IMR-90 (cell line): ENCODE measurements around the gene RHAG. TPM values are rescaled to one million over a fixed set of nuclear protein-coding genes. Genes with fewer than 3 reads are reported as not detected.
"Not testable (repeated sequence)": the region's sequence is repeated elsewhere in the genome, so short reads cannot be mapped to it uniquely, and the experiment has no call there.

ENCODE experiments used
- ATAC-seq: fragments of 200-7000 bp; cut with Tn5 transposase; 2 replicates; pipeline ENCODE4 v1.9.1; 2020; ENCODE audit warnings: low read depth, mild to moderate bottlenecking, moderate library complexity
- BruUV-seq: library from RNA; stranded (reverse); fragments of 400-500 nt; replicated peaks from 2 replicates; lab custom pipeline; 2021; lab: Mats Ljungman, UMichigan
- CTCF ChIA-PET: fragments of 300-600 bp; formaldehyde crosslinking; extraction: SDS; loops from one replicate; lab custom pipeline; 2021; ENCODE audit warnings: antibody characterized with exemption; lab: Yijun Ruan, JAX
- POLR2A ChIA-PET: fragments of 300-600 bp; sonication (Branson Sonifier 250); formaldehyde crosslinking; loops from one replicate; lab custom pipeline; 2022; ENCODE audit warnings: antibody characterized with exemption; ENCODE audit not compliant: unreplicated experiment; lab: Charles Lee
- DNase-seq: peaks from one replicate; pipeline ENCODE4 v3.0.0; 2013
- H2AFZ ChIP-seq: replicated peaks from 2 replicates; pipeline ENCODE3; 2013; ENCODE audit warnings: low read length, mild to moderate bottlenecking; ENCODE audit not compliant: poor library complexity
- H2AK5ac ChIP-seq: 2 replicates; pipeline ENCODE4 v1.6.1; 2013; ENCODE audit warnings: low read depth, low read length, inconsistent platforms
- H2AK9ac ChIP-seq: replicated peaks from 2 replicates; pipeline ENCODE3; 2013; ENCODE audit warnings: mild to moderate bottlenecking, low read depth, low read length, moderate library complexity; ENCODE audit not compliant: poor library complexity
- H2BK120ac ChIP-seq: 2 replicates; pipeline ENCODE4 v1.6.1; 2013; ENCODE audit warnings: low read depth, low read length, inconsistent platforms
- H2BK15ac ChIP-seq: 3 replicates; pipeline ENCODE4 v1.6.1; 2013; ENCODE audit warnings: low read depth, low read length, inconsistent platforms
- H2BK20ac ChIP-seq: 2 replicates; pipeline ENCODE4 v1.6.1; 2013; ENCODE audit warnings: low read depth, mild to moderate bottlenecking, inconsistent platforms, low read length, moderate library complexity
- H2BK5ac ChIP-seq: 2 replicates; pipeline ENCODE4 v1.6.1; 2013; ENCODE audit warnings: mild to moderate bottlenecking, low read depth, low read length, inconsistent platforms; ENCODE audit not compliant: poor library complexity, severe bottlenecking
- H3K14ac ChIP-seq: replicated peaks from 2 replicates; pipeline ENCODE4 v1.6.1; 2013; ENCODE audit warnings: low read depth, low read length, inconsistent platforms
- H3K18ac ChIP-seq: 2 replicates; pipeline ENCODE4 v1.6.1; 2013; ENCODE audit warnings: low read depth, low read length, control low read depth
- H3K23ac ChIP-seq: 2 replicates; pipeline ENCODE4 v1.6.1; 2013; ENCODE audit warnings: low read depth, low read length, inconsistent platforms
- H3K27ac ChIP-seq: 2 replicates; pipeline ENCODE4 v1.5.1; 2013; ENCODE audit warnings: mild to moderate bottlenecking, control low read depth, low read length; ENCODE audit not compliant: insufficient read depth
- H3K27me3 ChIP-seq: 2 replicates; pipeline ENCODE4 v1.6.1; 2013; ENCODE audit warnings: low read length; ENCODE audit not compliant: control insufficient read depth, insufficient read depth
- H3K36me3 ChIP-seq: 2 replicates; pipeline ENCODE4 v1.6.1; 2013; ENCODE audit warnings: low read length, mixed read lengths; ENCODE audit not compliant: control insufficient read depth, insufficient read depth
- H3K4ac ChIP-seq: 2 replicates; pipeline ENCODE4 v1.6.1; 2013; ENCODE audit warnings: low read depth, low read length, inconsistent platforms
- H3K4me1 ChIP-seq: 2 replicates; pipeline ENCODE4 v1.6.1; 2013; ENCODE audit warnings: low read length, mixed read lengths; ENCODE audit not compliant: control insufficient read depth, insufficient read depth
- H3K4me2 ChIP-seq: 2 replicates; pipeline ENCODE4 v1.6.1; 2013; ENCODE audit warnings: low read depth, mild to moderate bottlenecking, control low read depth, low read length, moderate library complexity
- H3K4me3 ChIP-seq: 2 replicates; pipeline ENCODE4 v1.5.1; 2013; ENCODE audit warnings: low read depth, mild to moderate bottlenecking, control low read depth, low read length, moderate library complexity; ENCODE audit not compliant: insufficient read depth
- H3K56ac ChIP-seq: 2 replicates; pipeline ENCODE4 v1.6.1; 2013; ENCODE audit warnings: low read length, inconsistent platforms; ENCODE audit not compliant: insufficient read depth; ENCODE audit errors: extremely low read depth
- H3K79me1 ChIP-seq, 2 experiments: 2 replicates each; pipeline ENCODE4 v1.6.1; 2013; ENCODE audit warnings: low read length in 2 of 2, inconsistent platforms in 1 of 2, low read depth in 1 of 2
- H3K9ac ChIP-seq: 2 replicates; pipeline ENCODE4 v1.6.1; 2013; ENCODE audit warnings: low read depth, low read length, control low read depth
- H3K9me1 ChIP-seq: 2 replicates; pipeline ENCODE4 v1.6.1; 2013; ENCODE audit warnings: low read length, inconsistent platforms; ENCODE audit not compliant: insufficient read depth
- H3K9me3 ChIP-seq: 2 replicates; pipeline ENCODE4 v1.6.1; 2013; ENCODE audit warnings: low read length; ENCODE audit not compliant: control insufficient read depth, insufficient read depth
- H4K20me1 ChIP-seq: 2 replicates; pipeline ENCODE4 v1.6.1; 2013; ENCODE audit warnings: low read length, inconsistent platforms; ENCODE audit not compliant: insufficient read depth
- H4K5ac ChIP-seq: 2 replicates; pipeline ENCODE4 v1.6.1; 2013; ENCODE audit warnings: mild to moderate bottlenecking, low read depth, low read length, control low read depth
- H4K8ac ChIP-seq, 2 experiments: 2 replicates each; pipeline ENCODE4 v1.6.1; 2013; ENCODE audit warnings: low read depth in 2 of 2, low read length in 2 of 2, control low read depth in 1 of 2, inconsistent platforms in 1 of 2
- H4K91ac ChIP-seq: 2 replicates; pipeline ENCODE4 v1.6.1; 2013; ENCODE audit warnings: low read depth, low read length, inconsistent platforms; ENCODE audit not compliant: insufficient read depth
- whole genome bisulfite sequencing, 2 experiments: methylation state at CpG; one replicate each; pipeline versions ENCODE4 v1.1.5 to v1.1.7; 2013; ENCODE audit warnings: missing lambda C conversion rate in 2 of 2; ENCODE audit not compliant: insufficient read length in 1 of 2; ENCODE audit errors: extremely low coverage in 2 of 2; 5-methylcytosine and 5-hydroxymethylcytosine counted together
- dilution Hi-C: fragments of 300-500 bp; cut with HindIII; formaldehyde crosslinking; loops from one replicate; pipeline ENCODE4 v1.14.3; 2018; ENCODE audit warnings: low sequenced_read_pairs; ENCODE audit not compliant: unreplicated experiment
- in situ Hi-C: fragments of 300-500 bp; cut with MboI; formaldehyde crosslinking; loops from 3 replicates; pipeline ENCODE4 v1.14.3; 2019; ENCODE audit warnings: low sequenced_read_pairs, inconsistent platforms, mixed read lengths
- intact Hi-C: fragments of 100-400 bp; cut with micrococcal nuclease; formaldehyde crosslinking; loops from 2 replicates; pipeline ENCODE4 v1.10.0; 2022
- polyA plus RNA-seq, 3 experiments: library from polyadenylated mRNA; depleted of rRNA; stranded (reverse); fragments of >200 nt; gene quantifications; 2 replicates each; pipeline ENCODE4 v1.2.3, GENCODE V29; 2012; ENCODE audit warnings: low replicate concordance in 1 of 3
- total RNA-seq: library from RNA; depleted of rRNA; stranded (reverse); fragments of >200 nt; gene quantifications from 2 replicates; pipeline ENCODE4 v1.2.3, GENCODE V29; 2012

The RHAG gene
- total and polyA plus RNA-seq, 2 of the 4 experiments (the other 2 are of a cell fraction) = not detected

- H2BK20ac ChIP-seq, H2BK5ac ChIP-seq, H4K8ac ChIP-seq, H2AK9ac ChIP-seq, ATAC-seq, BruUV-seq, H3K79me1 ChIP-seq, H3K27me3 ChIP-seq, H3K14ac ChIP-seq, H3K4me1 ChIP-seq, H3K27ac ChIP-seq, CTCF ChIA-PET, H2AK5ac ChIP-seq, H4K91ac ChIP-seq, dilution Hi-C loops, H3K23ac ChIP-seq, H2BK120ac ChIP-seq, H3K9me1 ChIP-seq, H4K20me1 ChIP-seq, H2AFZ ChIP-seq, H3K9me3 ChIP-seq, H3K4ac ChIP-seq, H3K56ac ChIP-seq, H3K4me2 ChIP-seq, POLR2A ChIA-PET, H3K18ac ChIP-seq, DNase-seq, H3K9ac ChIP-seq, H4K5ac ChIP-seq, intact Hi-C loops, H3K36me3 ChIP-seq, H2BK15ac ChIP-seq, H3K4me3 ChIP-seq: not testable (repeated sequence)
- in situ Hi-C loops = loop anchor here (10.0 kb wide), 1 partner anchor 79 kb away; no protein-coding TSS in a partner anchor
- WGBS, 2 experiments = no CpG with 5 or more reads among the region's 3 CpGs
Observed at GRCh38 chr6:49604080-49604479, 32.6 kb downstream of the RHAG start.

- WGBS, 2 experiments = 50% methylated on average over 1 of the region's 5 CpGs; no CpG with 5 or more reads in 1 of the 2 experiments
- H4K20me1 ChIP-seq, H3K9ac ChIP-seq, H3K9me3 ChIP-seq, H2BK5ac ChIP-seq, in situ Hi-C loops, H2BK120ac ChIP-seq, DNase-seq, H3K4me1 ChIP-seq, H4K91ac ChIP-seq, H3K18ac ChIP-seq, H2AK5ac ChIP-seq, H2AK9ac ChIP-seq, H3K79me1 ChIP-seq, H3K9me1 ChIP-seq, dilution Hi-C loops, ATAC-seq, H3K4me3 ChIP-seq, H3K4me2 ChIP-seq, H3K56ac ChIP-seq, H4K8ac ChIP-seq, H3K4ac ChIP-seq, H3K14ac ChIP-seq, intact Hi-C loops, H2BK20ac ChIP-seq, H2AFZ ChIP-seq, H3K27me3 ChIP-seq, H4K5ac ChIP-seq, BruUV-seq, H3K23ac ChIP-seq, H3K27ac ChIP-seq, H3K36me3 ChIP-seq, H2BK15ac ChIP-seq: not testable (repeated sequence)
- CTCF ChIA-PET = interaction anchor here (0.6 kb wide), 2 partner anchors 19 to 22 kb away, joined by 3 to 4 read pairs; no protein-coding TSS in a partner anchor
- POLR2A ChIA-PET = interaction anchor here (0.6 kb wide), 1 partner anchor 30 kb away, joined by 6 read pairs; no protein-coding TSS in a partner anchor
Observed at GRCh38 chr6:49587262-49587661, 49.4 kb downstream of the RHAG start.
